AG04450 (cell line): ENCODE measurements around the gene SAMD4A. TPM values are rescaled to one million over a fixed set of nuclear protein-coding genes. Genes with fewer than 3 reads are reported as not detected.

Source experiments
- CTCF ChIA-PET: fragments of 300-600, 350-600 bp; formaldehyde crosslinking; extraction: SDS; loops from one replicate; lab custom pipeline; 2022; ENCODE audit warnings: antibody characterized with exemption, inconsistent platforms; lab: Charles Lee
- POLR2A ChIA-PET: fragments of 350-600 bp; formaldehyde crosslinking; extraction: SDS; loops from one replicate; lab custom pipeline; 2021; ENCODE audit warnings: antibody characterized with exemption, inconsistent platforms; lab: Yijun Ruan, JAX
- DNase-seq: peaks from one replicate; pipeline ENCODE4 v3.0.0-alpha.2; 2011; ENCODE audit warnings: low read depth, low spot score
- H3K27ac ChIP-seq: one replicate; pipeline ENCODE4 v1.5.1; 2012; ENCODE audit warnings: low read depth, low read length, control low read depth
- H3K27me3 ChIP-seq: one replicate; pipeline ENCODE4 v1.6.0; 2012; ENCODE audit warnings: low read length; ENCODE audit not compliant: control insufficient read depth, insufficient read depth
- H3K4me3 ChIP-seq: 2 replicates; pipeline ENCODE4 v1.5.1; 2011; ENCODE audit warnings: mild to moderate bottlenecking, low read depth, low read length, control low read depth
- H3K9me3 ChIP-seq: 2 replicates; pipeline ENCODE4 v1.5.1; 2012; ENCODE audit warnings: low read length; ENCODE audit not compliant: control insufficient read depth, insufficient read depth
- polyA minus RNA-seq: library from RNA; depleted of rRNA, polyadenylated mRNA; stranded (reverse); fragments of >200 nt; gene quantifications from 2 replicates; pipeline ENCODE4 v1.2.3, GENCODE V29; 2011; rRNA and poly(A)+ RNA removed
- polyA plus RNA-seq: library from polyadenylated mRNA; depleted of rRNA; stranded (reverse); fragments of >200 nt; gene quantifications from 2 replicates; pipeline ENCODE4 v1.2.3, GENCODE V29; 2011; rRNA removed
- TF ChIP-seq, protein P1 (sequence below): IDR thresholded peaks from 2 replicates; pipeline ENCODE4 v1.5.1; 2011; ENCODE audit warnings: low read depth, low read length, control low read depth, inconsistent platforms

Gene SAMD4A, protein sequence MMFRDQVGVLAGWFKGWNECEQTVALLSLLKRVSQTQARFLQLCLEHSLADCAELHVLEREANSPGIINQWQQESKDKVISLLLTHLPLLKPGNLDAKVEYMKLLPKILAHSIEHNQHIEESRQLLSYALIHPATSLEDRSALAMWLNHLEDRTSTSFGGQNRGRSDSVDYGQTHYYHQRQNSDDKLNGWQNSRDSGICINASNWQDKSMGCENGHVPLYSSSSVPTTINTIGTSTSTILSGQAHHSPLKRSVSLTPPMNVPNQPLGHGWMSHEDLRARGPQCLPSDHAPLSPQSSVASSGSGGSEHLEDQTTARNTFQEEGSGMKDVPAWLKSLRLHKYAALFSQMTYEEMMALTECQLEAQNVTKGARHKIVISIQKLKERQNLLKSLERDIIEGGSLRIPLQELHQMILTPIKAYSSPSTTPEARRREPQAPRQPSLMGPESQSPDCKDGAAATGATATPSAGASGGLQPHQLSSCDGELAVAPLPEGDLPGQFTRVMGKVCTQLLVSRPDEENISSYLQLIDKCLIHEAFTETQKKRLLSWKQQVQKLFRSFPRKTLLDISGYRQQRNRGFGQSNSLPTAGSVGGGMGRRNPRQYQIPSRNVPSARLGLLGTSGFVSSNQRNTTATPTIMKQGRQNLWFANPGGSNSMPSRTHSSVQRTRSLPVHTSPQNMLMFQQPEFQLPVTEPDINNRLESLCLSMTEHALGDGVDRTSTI
- polyA plus RNA-seq (12.7 and 21.0 TPM in 2 replicates), polyA minus RNA-seq (64.5 and 81.7 TPM in 2 replicates)

DNA sequence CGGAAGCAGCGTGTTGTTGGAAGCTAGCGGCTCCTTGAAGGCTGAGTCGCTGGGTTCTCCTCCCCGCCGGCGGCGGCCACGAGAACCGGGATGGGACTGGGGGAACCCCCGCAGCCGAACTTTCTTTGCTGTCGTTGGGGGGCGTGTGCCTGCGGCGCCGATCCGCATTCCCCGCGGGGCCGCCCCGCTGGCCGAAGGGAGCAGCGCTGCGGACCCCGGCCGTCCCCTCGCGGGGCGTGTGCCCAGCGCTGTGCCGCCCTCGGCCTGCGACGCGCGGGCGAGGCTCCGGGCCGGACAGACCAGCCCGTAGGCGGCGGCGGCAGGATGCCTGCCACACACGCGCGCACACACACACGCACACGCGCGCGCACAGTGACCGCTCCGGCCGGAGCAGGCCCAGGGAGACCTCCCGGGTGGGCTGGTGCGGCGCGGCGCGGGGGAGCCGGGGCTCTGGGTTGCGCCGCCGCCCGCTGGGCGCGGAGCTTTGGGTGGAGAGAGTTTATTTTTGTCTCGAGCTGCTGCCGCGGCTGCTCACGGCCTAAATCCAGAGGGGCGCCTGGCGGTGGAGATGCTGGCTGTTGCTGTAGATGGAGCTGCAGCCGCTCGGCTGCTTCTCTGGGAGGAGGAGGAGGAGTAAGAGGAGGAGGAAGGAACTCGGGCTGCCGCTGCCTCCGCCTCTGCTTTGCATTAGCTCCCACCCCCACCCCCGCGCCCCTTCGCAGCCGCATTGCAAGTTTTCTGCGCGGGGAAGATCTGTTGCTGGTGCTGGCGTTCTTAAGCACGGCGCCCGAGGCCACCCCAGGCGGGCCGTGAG is at the start of gene SAMD4A:
TSS of gene SAMD4A (plus strand) at position 719 of the 814 bp plus-strand sequence. CDS start 789 bp downstream, outside the sequence.
- peak within 1 kb of the TSS; percentile 80 for H3K4me3 ChIP-seq
- no peaks in the 10 kb centered on the region for H3K27me3 ChIP-seq
- peak within 1 kb of the TSS; percentile 86 for H3K27ac ChIP-seq
- POLR2A ChIA-PET, result interaction anchor here (0.6 to 4.3 kb wide), 25 partner anchors 13 to 239 kb away, joined by 3 to 61 read pairs (median 4); partner anchors contain the start of gene CGRRF1
- CTCF ChIA-PET, result interaction anchor here (0.7 to 8.5 kb wide), 11 partner anchors 11 to 586 kb away, joined by 3 to 186 read pairs (median 3); no protein-coding TSS in a partner anchor
- TF ChIP-seq, protein P1, sequence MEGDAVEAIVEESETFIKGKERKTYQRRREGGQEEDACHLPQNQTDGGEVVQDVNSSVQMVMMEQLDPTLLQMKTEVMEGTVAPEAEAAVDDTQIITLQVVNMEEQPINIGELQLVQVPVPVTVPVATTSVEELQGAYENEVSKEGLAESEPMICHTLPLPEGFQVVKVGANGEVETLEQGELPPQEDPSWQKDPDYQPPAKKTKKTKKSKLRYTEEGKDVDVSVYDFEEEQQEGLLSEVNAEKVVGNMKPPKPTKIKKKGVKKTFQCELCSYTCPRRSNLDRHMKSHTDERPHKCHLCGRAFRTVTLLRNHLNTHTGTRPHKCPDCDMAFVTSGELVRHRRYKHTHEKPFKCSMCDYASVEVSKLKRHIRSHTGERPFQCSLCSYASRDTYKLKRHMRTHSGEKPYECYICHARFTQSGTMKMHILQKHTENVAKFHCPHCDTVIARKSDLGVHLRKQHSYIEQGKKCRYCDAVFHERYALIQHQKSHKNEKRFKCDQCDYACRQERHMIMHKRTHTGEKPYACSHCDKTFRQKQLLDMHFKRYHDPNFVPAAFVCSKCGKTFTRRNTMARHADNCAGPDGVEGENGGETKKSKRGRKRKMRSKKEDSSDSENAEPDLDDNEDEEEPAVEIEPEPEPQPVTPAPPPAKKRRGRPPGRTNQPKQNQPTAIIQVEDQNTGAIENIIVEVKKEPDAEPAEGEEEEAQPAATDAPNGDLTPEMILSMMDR, result peak; percentile 46
- H3K9me3 ChIP-seq, result no peaks in the 10 kb centered on the region; the same call in 1 of the 2 replicates
- DNase-seq, result peak; percentile 71

DNA sequence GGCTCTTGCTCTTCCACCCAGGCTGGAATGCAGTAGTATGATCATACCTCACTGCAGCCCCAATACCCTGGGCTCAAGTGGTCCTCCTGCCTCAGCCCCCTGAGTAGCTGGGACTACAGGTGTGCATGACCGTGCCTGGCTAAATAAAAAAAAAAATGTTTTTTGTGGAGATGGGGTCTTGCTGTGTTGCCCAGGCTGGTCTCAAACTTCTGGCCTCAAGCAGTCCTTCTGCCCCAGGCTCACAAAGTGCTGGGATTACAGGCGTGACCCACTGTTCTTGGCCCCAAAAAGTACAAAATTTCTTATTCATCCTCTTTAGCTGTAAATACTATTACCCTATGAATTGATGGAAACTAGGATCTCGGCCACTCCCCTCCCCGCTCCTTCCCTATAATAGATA is 42.5 kb upstream of the SAMD4A start:
- CTCF ChIA-PET, result no interaction called here
- H3K27ac ChIP-seq, result no peak overlapping the region
- no peaks in the 10 kb centered on the region for H3K27me3 ChIP-seq
- H3K9me3 ChIP-seq, result no peaks in the 10 kb centered on the region
- DNase-seq, result no peak
- TF ChIP-seq, protein P1, result no peak
- no peak overlapping the region for H3K4me3 ChIP-seq
- POLR2A ChIA-PET, result no interaction called here

DNA sequence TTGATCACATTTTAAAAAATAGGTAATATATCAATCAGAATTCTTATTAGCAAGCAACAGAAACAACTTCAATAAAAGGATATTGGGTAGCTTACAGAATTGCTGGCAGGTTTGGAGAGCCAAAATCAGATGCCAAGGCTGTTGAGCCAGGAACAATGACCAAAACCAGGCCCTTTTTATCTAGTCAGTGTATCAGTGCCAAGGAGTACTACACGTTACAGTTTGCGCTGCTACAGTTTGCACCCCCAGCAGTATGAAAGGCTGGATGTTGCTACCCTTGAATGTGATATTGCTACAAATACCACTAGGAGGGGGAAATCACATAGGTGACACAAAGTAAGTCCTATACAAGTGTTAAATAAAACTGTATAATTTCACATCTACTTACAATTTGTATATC is 38.0 kb upstream of the SAMD4A start:
- ChIA-PET POLR2A (no interaction called here), CTCF (interaction anchor here (1.1 to 1.5 kb wide), 3 partner anchors 20 to 35 kb away, joined by 3 to 5 read pairs (median 4); partner anchors contain the start of gene CGRRF1)
- Histone ChIP-seq H3K4me3 (no peak overlapping the region), H3K27me3 (no peaks in the 10 kb centered on the region), H3K27ac (no peak overlapping the region), H3K9me3 (no peaks in the 10 kb centered on the region)
- no peak for DNase-seq
- TF ChIP-seq, protein P1, result no peak

DNA sequence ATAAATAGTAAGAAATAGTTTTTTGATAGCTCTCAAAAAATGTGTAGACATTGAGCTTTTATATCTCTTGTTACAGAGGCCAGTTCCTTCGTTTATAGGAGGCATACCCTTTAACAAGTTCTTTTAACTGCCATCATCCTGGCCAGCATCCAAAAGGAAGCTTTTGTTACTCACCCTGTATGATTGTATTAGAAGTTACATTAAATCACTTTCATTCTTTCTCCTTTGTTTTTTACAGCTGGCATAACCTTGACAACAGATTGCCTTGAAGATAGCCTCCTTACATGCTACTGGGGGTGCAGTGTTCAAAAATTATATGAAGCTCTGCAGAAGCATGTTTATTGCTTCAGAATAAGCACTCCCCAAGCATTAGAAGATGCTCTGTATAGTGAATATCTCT is 37.1 kb upstream of the SAMD4A start:
- Histone ChIP-seq H3K4me3 (no peak overlapping the region), H3K9me3 (no peaks in the 10 kb centered on the region), H3K27ac (no peak overlapping the region), H3K27me3 (no peaks in the 10 kb centered on the region)
- ChIA-PET CTCF (interaction anchor here (0.6 to 1.5 kb wide), 4 partner anchors 21 to 161 kb away, joined by 3 to 5 read pairs (median 4); partner anchors contain the start of gene CGRRF1), POLR2A (no interaction called here)
- TF ChIP-seq, protein P1, result no peak
- no peak for DNase-seq
